Aorta (tissue), 5 donors: ENCODE measurements around the gene FTH1. TPM values are rescaled to one million over a fixed set of nuclear protein-coding genes. Genes with fewer than 3 reads are reported as not detected.

Source experiments
- ATAC-seq: fragments of 200-7000 bp; cut with Tn5 transposase; one replicate; pipeline ENCODE4 v1.9.1; 2022; ENCODE audit warnings: moderate library complexity; ENCODE audit not compliant: low FRiP score
- DNase-seq, 2 donors: peaks; one replicate each; pipeline ENCODE4 v3.0.0-alpha.2; 2020
- H3K27ac ChIP-seq, 2 donors: one replicate each; pipeline ENCODE4 v1.5.1; 2013; ENCODE audit warnings: low read length in 2 of 2, mild to moderate bottlenecking in 2 of 2, moderate library complexity in 2 of 2, control low read depth in 1 of 2, inconsistent platforms in 1 of 2, low read depth in 1 of 2
- H3K27me3 ChIP-seq, 2 donors: one replicate each; pipeline ENCODE4 v1.6.1; 2013; ENCODE audit warnings: control low read depth in 1 of 2, low read length in 1 of 2, mild to moderate bottlenecking in 1 of 2, moderate library complexity in 1 of 2; ENCODE audit not compliant: insufficient read depth in 2 of 2, control insufficient read depth in 1 of 2
- H3K36me3 ChIP-seq, 2 donors: one replicate each; pipeline ENCODE4 v1.6.1; 2013; ENCODE audit warnings: control low read depth in 1 of 2, low read length in 1 of 2, mild to moderate bottlenecking in 1 of 2; ENCODE audit not compliant: insufficient read depth in 2 of 2, control insufficient read depth in 1 of 2
- H3K4me1 ChIP-seq, 2 donors: one replicate each; pipeline ENCODE4 v1.6.1; 2013; ENCODE audit warnings: low read length in 2 of 2, control low read depth in 1 of 2, mild to moderate bottlenecking in 1 of 2, moderate library complexity in 1 of 2; ENCODE audit not compliant: insufficient read depth in 2 of 2, control insufficient read depth in 1 of 2
- H3K4me3 ChIP-seq, 2 donors: one replicate each; pipeline ENCODE4 v1.5.1; 2013; ENCODE audit warnings: low read length in 2 of 2, control low read depth in 1 of 2, mild to moderate bottlenecking in 1 of 2
- H3K9me3 ChIP-seq: one replicate; pipeline ENCODE4 v1.6.1; 2013; ENCODE audit warnings: mild to moderate bottlenecking, low read length; ENCODE audit not compliant: control insufficient read depth
- WGBS, 2 donors: extraction: QIAGEN DNeasy Blood & Tissue Kit; methylation state at CpG; one replicate each; pipeline ENCODE4 v1.1.7; 2013; 5-methylcytosine and 5-hydroxymethylcytosine counted together
- intact Hi-C, 2 donors: fragments of 100-400 bp; cut with DNase I; formaldehyde crosslinking; loops; one replicate each; pipeline versions ENCODE4 v1.14.2 to v1.15.0; 2022
- polyA plus RNA-seq, 2 donors: library from polyadenylated mRNA; stranded (reverse); fragments of 200-250 nt; gene quantifications; one replicate each; pipeline ENCODE4 v1.2.3, GENCODE V29; 2013
- total RNA-seq, 2 donors: library from RNA; stranded (reverse); fragmentation: NEBNext Ultra II Directional; extraction: Animal tissue kit (Norgen Biotek cat#: 25700); gene quantifications; one replicate each; pipeline ENCODE4 v1.2.1, GENCODE V29; 2021
- donor health status: healthy with polysubstance abuse.
- donor health status: Bipolar disorder and iron deficiency.
- donor health status: DM: no; HTN: no; CAD: no.
- donor health status: DM: no; HTN: no; CAD: no.
- donor health status: DM: yes; HTN: yes; CAD: no.

FTH1 gene
- total and polyA plus RNA-seq, 4 donors, result 2,602 to 9,506 (median 3,930) TPM

GRCh38 chr11:61962213-61963015 lies 5.0 kb downstream of the FTH1 start:
- H3K9me3 ChIP-seq, result no peaks in the 10 kb centered on the region
- DNase-seq, result peak; percentile 44 to 71
- 85 to 90% methylated on average over 12 of the region's 12 CpGs for WGBS, 2 donors
- H3K36me3 ChIP-seq, result no peaks in the 10 kb centered on the region
- peak; percentile 0 for ATAC-seq
- no peaks in the 10 kb centered on the region for H3K4me1 ChIP-seq
- intact Hi-C loops, result loop anchor here in 1 of 2 donors (10.0 kb wide), 1 partner anchor 148 kb away; the partner anchor contains the start of gene FADS1
- no peaks in the 10 kb centered on the region for H3K27me3 ChIP-seq
- no peak overlapping the region for H3K4me3 ChIP-seq
- no peak overlapping the region for H3K27ac ChIP-seq

GRCh38 chr11:61961570-61962212 lies 5.7 kb downstream of the FTH1 start:
- H3K36me3 ChIP-seq, result no peaks in the 10 kb centered on the region
- 83 to 86% methylated on average over 8 of the region's 8 CpGs for WGBS, 2 donors
- DNase-seq, result peak; percentile 59 to 63
- H3K4me3 ChIP-seq, result no peak overlapping the region
- H3K9me3 ChIP-seq, result no peaks in the 10 kb centered on the region
- no peaks in the 10 kb centered on the region for H3K4me1 ChIP-seq
- no peak overlapping the region for H3K27ac ChIP-seq
- intact Hi-C loops, result loop anchor here in 1 of 2 donors (10.0 kb wide), 1 partner anchor 147 kb away; the partner anchor contains the start of gene FADS1
- peak; percentile 17 for ATAC-seq
- no peaks in the 10 kb centered on the region for H3K27me3 ChIP-seq

GRCh38 chr11:61960532-61960931 lies 6.9 kb downstream of the FTH1 start:
- DNase-seq (peak; percentile 40 to 50), ATAC-seq (no peak)
- 79 to 80% methylated on average over 3 of the region's 3 CpGs for WGBS, 2 donors
- H3K9me3 ChIP-seq, result no peaks in the 10 kb centered on the region
- H3K27me3 ChIP-seq, result no peaks in the 10 kb centered on the region
- intact Hi-C loops, result loop anchor here in 1 of 2 donors (10.0 kb wide), 1 partner anchor 146 kb away; the partner anchor contains the start of gene FADS1
- H3K4me1 ChIP-seq, result no peaks in the 10 kb centered on the region
- no peak overlapping the region for H3K4me3 ChIP-seq
- no peak overlapping the region for H3K27ac ChIP-seq
- no peaks in the 10 kb centered on the region for H3K36me3 ChIP-seq

GRCh38 chr11:61959678-61960077 lies 7.8 kb downstream of the FTH1 start:
- ATAC-seq, result no peak
- intact Hi-C loops, result loop anchor here in 1 of 2 donors (10.0 kb wide), 1 partner anchor 145 kb away; the partner anchor contains the start of gene FADS1
- WGBS, 2 donors, result 89 to 93% methylated on average over 6 of the region's 6 CpGs
- peak; percentile 39 to 43 for DNase-seq
- no peaks in the 10 kb centered on the region for H3K9me3 ChIP-seq
- no peak overlapping the region for H3K4me3 ChIP-seq
- no peaks in the 10 kb centered on the region for H3K36me3 ChIP-seq
- no peaks in the 10 kb centered on the region for H3K4me1 ChIP-seq
- H3K27ac ChIP-seq, result no peak overlapping the region
- no peaks in the 10 kb centered on the region for H3K27me3 ChIP-seq

GRCh38 chr11:61959114-61959513 lies 8.3 kb downstream of the FTH1 start:
- Histone ChIP-seq H3K27ac (no peak overlapping the region), H3K4me3 (no peak overlapping the region), H3K9me3 (no peaks in the 10 kb centered on the region), H3K36me3 (no peaks in the 10 kb centered on the region), H3K27me3 (no peaks in the 10 kb centered on the region), H3K4me1 (no peaks in the 10 kb centered on the region)
- DNase-seq (peak; percentile 14 to 24), ATAC-seq (no peak)
- intact Hi-C loops, result no loop called here
- WGBS, 2 donors, result 39 to 67% methylated on average over 2 of the region's 2 CpGs

- H3K27ac ChIP-seq, result no peak overlapping the region
- H3K27me3 ChIP-seq, result no peaks in the 10 kb centered on the region
- ATAC-seq, result no peak
- no peaks in the 10 kb centered on the region for H3K9me3 ChIP-seq
- no peaks in the 10 kb centered on the region for H3K4me1 ChIP-seq
- intact Hi-C loops, result no loop called here
- no peak for DNase-seq
- 65 to 78% methylated on average over 3 of the region's 3 CpGs for WGBS, 2 donors
- H3K4me3 ChIP-seq, result no peak overlapping the region
- no peaks in the 10 kb centered on the region for H3K36me3 ChIP-seq
These were observed 8.8 kb downstream of the FTH1 start for GRCh38 chr11:61958590-61958989.

- no peak overlapping the region for H3K27ac ChIP-seq
- WGBS, 2 donors, result 90 to 92% methylated on average over 7 of the region's 7 CpGs
- no peak for ATAC-seq
- no peaks in the 10 kb centered on the region for H3K36me3 ChIP-seq
- intact Hi-C loops, result no loop called here
- H3K4me3 ChIP-seq, result no peak overlapping the region
- no peaks in the 10 kb centered on the region for H3K4me1 ChIP-seq
- DNase-seq, result peak in 1 of 2 donors; percentile 52
- no peaks in the 10 kb centered on the region for H3K9me3 ChIP-seq
- no peaks in the 10 kb centered on the region for H3K27me3 ChIP-seq
These were observed 10.2 kb downstream of the FTH1 start for GRCh38 chr11:61957021-61957770.

- H3K9me3 ChIP-seq, result no peaks in the 10 kb centered on the region
- no peaks in the 10 kb centered on the region for H3K27me3 ChIP-seq
- H3K4me3 ChIP-seq, result no peak overlapping the region
- DNase-seq (no peak), ATAC-seq (no peak)
- intact Hi-C loops, result no loop called here
- 94% methylated on average over 20 of the region's 20 CpGs for WGBS, 2 donors
- H3K27ac ChIP-seq, result no peak overlapping the region
- H3K4me1 ChIP-seq, result no peaks in the 10 kb centered on the region
- H3K36me3 ChIP-seq, result no peaks in the 10 kb centered on the region
These were observed 11.0 kb downstream of the FTH1 start for GRCh38 chr11:61956191-61957020.
